Measurements from ENCODE around the gene VPS45.
A peak's percentile ranks its signal among the peaks of the same experiment; 100 is the strongest.

VPS45 gene

GRCh38 chr1:150168960-150169601, 101.5 kb downstream of the VPS45 start:
- DNase-seq (ENCODE audit: extremely low read depth, insufficient read length): peak; percentile 66
- Histone ChIP-seq H3K27me3 (replicated peaks; ENCODE audit: control insufficient read depth, insufficient read depth, low read length) (no peaks in the 10 kb centered on the region), H3K36me3 (ENCODE audit: control insufficient read depth, insufficient read depth, low read length) (no peaks in the 10 kb centered on the region), H3K4me3 (replicated peaks; ENCODE audit: low read depth, low read length) (no peak overlapping the region)
- TF ChIP-seq, protein P1, sequence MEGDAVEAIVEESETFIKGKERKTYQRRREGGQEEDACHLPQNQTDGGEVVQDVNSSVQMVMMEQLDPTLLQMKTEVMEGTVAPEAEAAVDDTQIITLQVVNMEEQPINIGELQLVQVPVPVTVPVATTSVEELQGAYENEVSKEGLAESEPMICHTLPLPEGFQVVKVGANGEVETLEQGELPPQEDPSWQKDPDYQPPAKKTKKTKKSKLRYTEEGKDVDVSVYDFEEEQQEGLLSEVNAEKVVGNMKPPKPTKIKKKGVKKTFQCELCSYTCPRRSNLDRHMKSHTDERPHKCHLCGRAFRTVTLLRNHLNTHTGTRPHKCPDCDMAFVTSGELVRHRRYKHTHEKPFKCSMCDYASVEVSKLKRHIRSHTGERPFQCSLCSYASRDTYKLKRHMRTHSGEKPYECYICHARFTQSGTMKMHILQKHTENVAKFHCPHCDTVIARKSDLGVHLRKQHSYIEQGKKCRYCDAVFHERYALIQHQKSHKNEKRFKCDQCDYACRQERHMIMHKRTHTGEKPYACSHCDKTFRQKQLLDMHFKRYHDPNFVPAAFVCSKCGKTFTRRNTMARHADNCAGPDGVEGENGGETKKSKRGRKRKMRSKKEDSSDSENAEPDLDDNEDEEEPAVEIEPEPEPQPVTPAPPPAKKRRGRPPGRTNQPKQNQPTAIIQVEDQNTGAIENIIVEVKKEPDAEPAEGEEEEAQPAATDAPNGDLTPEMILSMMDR (IDR thresholded peaks at IDR 0.05; ENCODE audit: insufficient read depth, low read length, poor library complexity, severe bottlenecking): peak; percentile 85

GRCh38 chr1:150171801-150172200, 104.2 kb downstream of the VPS45 start:
- DNase-seq (ENCODE audit: extremely low read depth, insufficient read length): no peak
- TF ChIP-seq, protein P1 (IDR thresholded peaks at IDR 0.05; ENCODE audit: insufficient read depth, low read length, poor library complexity, severe bottlenecking): no peak
- Histone ChIP-seq H3K27me3 (replicated peaks; ENCODE audit: control insufficient read depth, insufficient read depth, low read length) (no peaks in the 10 kb centered on the region), H3K36me3 (ENCODE audit: control insufficient read depth, insufficient read depth, low read length) (no peaks in the 10 kb centered on the region), H3K4me3 (replicated peaks; ENCODE audit: low read depth, low read length) (no peak overlapping the region)

GRCh38 chr1:150173141-150173585, 105.6 kb downstream of the VPS45 start:
- DNase-seq (ENCODE audit: extremely low read depth, insufficient read length): no peak
- H3K36me3 ChIP-seq (ENCODE audit: control insufficient read depth, insufficient read depth, low read length): no peaks in the 10 kb centered on the region
- TF ChIP-seq, protein P1 (IDR thresholded peaks at IDR 0.05; ENCODE audit: insufficient read depth, low read length, poor library complexity, severe bottlenecking): no peak
- H3K4me3 ChIP-seq (replicated peaks; ENCODE audit: low read depth, low read length): no peak overlapping the region
- H3K27me3 ChIP-seq (replicated peaks; ENCODE audit: control insufficient read depth, insufficient read depth, low read length): no peaks in the 10 kb centered on the region

GRCh38 chr1:150176593-150176992, 109.0 kb downstream of the VPS45 start:
- Histone ChIP-seq H3K27me3 (replicated peaks; ENCODE audit: control insufficient read depth, insufficient read depth, low read length) (no peaks in the 10 kb centered on the region), H3K4me3 (replicated peaks; ENCODE audit: low read depth, low read length) (no peak overlapping the region), H3K36me3 (ENCODE audit: control insufficient read depth, insufficient read depth, low read length) (no peaks in the 10 kb centered on the region)
- TF ChIP-seq, protein P1 (IDR thresholded peaks at IDR 0.05; ENCODE audit: insufficient read depth, low read length, poor library complexity, severe bottlenecking): no peak
- no peak for DNase-seq (ENCODE audit: extremely low read depth, insufficient read length)

- no peak for DNase-seq (ENCODE audit: extremely low read depth, insufficient read length)
- Histone ChIP-seq H3K27me3 (replicated peaks; ENCODE audit: control insufficient read depth, insufficient read depth, low read length) (no peaks in the 10 kb centered on the region), H3K36me3 (ENCODE audit: control insufficient read depth, insufficient read depth, low read length) (no peaks in the 10 kb centered on the region), H3K4me3 (replicated peaks; ENCODE audit: low read depth, low read length) (no peak overlapping the region)
- TF ChIP-seq, protein P1 (IDR thresholded peaks at IDR 0.05; ENCODE audit: insufficient read depth, low read length, poor library complexity, severe bottlenecking): no peak
These were observed 111.0 kb downstream of the VPS45 start for GRCh38 chr1:150178548-150178947.

DNA sequence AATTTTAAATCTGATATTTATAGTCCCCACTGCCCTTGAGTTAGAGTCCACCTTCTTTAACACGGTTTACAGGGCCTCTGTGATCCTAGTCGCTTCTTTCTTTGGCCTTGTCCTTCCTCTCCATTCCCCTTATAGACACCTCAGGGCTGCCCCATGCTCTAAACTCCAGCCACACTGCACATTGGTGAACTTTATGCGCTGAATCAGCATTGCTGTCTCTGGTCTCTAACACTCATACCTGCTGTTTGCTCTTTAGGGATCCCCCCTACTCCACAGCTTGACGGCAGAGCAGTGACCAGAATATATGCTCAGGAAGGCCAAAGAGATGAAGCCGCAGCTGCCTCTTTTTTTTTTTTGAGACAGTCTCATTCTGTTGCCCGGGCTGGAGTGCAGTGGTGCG, 112.3 kb downstream of the VPS45 start:
- Histone ChIP-seq H3K36me3 (ENCODE audit: control insufficient read depth, insufficient read depth, low read length) (no peaks in the 10 kb centered on the region), H3K27me3 (replicated peaks; ENCODE audit: control insufficient read depth, insufficient read depth, low read length) (no peaks in the 10 kb centered on the region), H3K4me3 (replicated peaks; ENCODE audit: low read depth, low read length) (no peak overlapping the region)
- TF ChIP-seq, protein P1 (IDR thresholded peaks at IDR 0.05; ENCODE audit: insufficient read depth, low read length, poor library complexity, severe bottlenecking): no peak
- DNase-seq (ENCODE audit: extremely low read depth, insufficient read length): no peak
